ENCODE measurements around the gene PASK.
A peak's percentile ranks its signal among the peaks of the same experiment; 100 is the strongest.

Gene PASK

GRCh38 chr2:241082341-241083090, 66.8 kb downstream of the PASK start:
- no peaks in the 10 kb centered on the region for H3K27me3 Mint-ChIP-seq
- peaks cover 7% of the 10 kb centered on the region for H3K9me3 Mint-ChIP-seq (ENCODE audit: low read depth)
- H3K36me3 Mint-ChIP-seq = peaks cover 19% of the 10 kb centered on the region
- peak overlapping the region; percentile 31 for H3K27ac Mint-ChIP-seq
- peaks cover 25% of the 10 kb centered on the region for H3K4me1 Mint-ChIP-seq (ENCODE audit: low read depth)
- H3K4me3 Mint-ChIP-seq = no peak overlapping the region

- peaks cover 25% of the 10 kb centered on the region for H3K4me1 Mint-ChIP-seq (ENCODE audit: low read depth)
- no peaks in the 10 kb centered on the region for H3K27me3 Mint-ChIP-seq
- H3K36me3 Mint-ChIP-seq = peaks cover 19% of the 10 kb centered on the region
- H3K27ac Mint-ChIP-seq = no peak overlapping the region
- peaks cover 7% of the 10 kb centered on the region for H3K9me3 Mint-ChIP-seq (ENCODE audit: low read depth)
- H3K4me3 Mint-ChIP-seq = no peak overlapping the region
These were observed 67.5 kb downstream of the PASK start for GRCh38 chr2:241081643-241082340.

- Mint-ChIP-seq H3K4me1 (ENCODE audit: low read depth) (peaks cover 23% of the 10 kb centered on the region), H3K4me3 (no peak overlapping the region), H3K27ac (no peak overlapping the region), H3K9me3 (ENCODE audit: low read depth) (peaks cover 7% of the 10 kb centered on the region), H3K27me3 (no peaks in the 10 kb centered on the region), H3K36me3 (peaks cover 16% of the 10 kb centered on the region)
These were observed 68.1 kb downstream of the PASK start for GRCh38 chr2:241081190-241081642.

GRCh38 chr2:241080405-241081189, 68.7 kb downstream of the PASK start:
- H3K27me3 Mint-ChIP-seq = no peaks in the 10 kb centered on the region
- peaks cover 7% of the 10 kb centered on the region for H3K9me3 Mint-ChIP-seq (ENCODE audit: low read depth)
- H3K4me3 Mint-ChIP-seq = no peak overlapping the region
- H3K4me1 Mint-ChIP-seq (ENCODE audit: low read depth) = peaks cover 21% of the 10 kb centered on the region
- H3K27ac Mint-ChIP-seq = peak overlapping the region; percentile 10
- H3K36me3 Mint-ChIP-seq = peaks cover 13% of the 10 kb centered on the region

GRCh38 chr2:241074901-241075540, 74.3 kb downstream of the PASK start:
- no peak overlapping the region for H3K4me3 Mint-ChIP-seq
- H3K27ac Mint-ChIP-seq = peak overlapping the region; percentile 34
- H3K4me1 Mint-ChIP-seq (ENCODE audit: low read depth) = peaks cover 12% of the 10 kb centered on the region
- no peaks in the 10 kb centered on the region for H3K27me3 Mint-ChIP-seq
- no peaks in the 10 kb centered on the region for H3K36me3 Mint-ChIP-seq
- H3K9me3 Mint-ChIP-seq (ENCODE audit: low read depth) = no peaks in the 10 kb centered on the region

- H3K27me3 Mint-ChIP-seq = no peaks in the 10 kb centered on the region
- no peaks in the 10 kb centered on the region for H3K36me3 Mint-ChIP-seq
- H3K4me1 Mint-ChIP-seq (ENCODE audit: low read depth) = peaks cover 9% of the 10 kb centered on the region
- H3K27ac Mint-ChIP-seq = peak overlapping the region; percentile 34
- H3K4me3 Mint-ChIP-seq = no peak overlapping the region
- H3K9me3 Mint-ChIP-seq (ENCODE audit: low read depth) = no peaks in the 10 kb centered on the region
These were observed 75.0 kb downstream of the PASK start for GRCh38 chr2:241074065-241074818.

- Mint-ChIP-seq H3K36me3 (no peaks in the 10 kb centered on the region), H3K27me3 (no peaks in the 10 kb centered on the region), H3K9me3 (ENCODE audit: low read depth) (no peaks in the 10 kb centered on the region), H3K27ac (no peak overlapping the region), H3K4me1 (ENCODE audit: low read depth) (peaks cover 7% of the 10 kb centered on the region), H3K4me3 (no peak overlapping the region)
These were observed 75.9 kb downstream of the PASK start for GRCh38 chr2:241073166-241074064.

- no peak overlapping the region for H3K4me3 Mint-ChIP-seq
- H3K27me3 Mint-ChIP-seq = no peaks in the 10 kb centered on the region
- H3K36me3 Mint-ChIP-seq = no peaks in the 10 kb centered on the region
- H3K9me3 Mint-ChIP-seq (ENCODE audit: low read depth) = no peaks in the 10 kb centered on the region
- H3K4me1 Mint-ChIP-seq (ENCODE audit: low read depth) = peaks cover 2% of the 10 kb centered on the region
- H3K27ac Mint-ChIP-seq = no peak overlapping the region
These were observed 76.6 kb downstream of the PASK start for GRCh38 chr2:241072553-241073165.

- Mint-ChIP-seq H3K4me1 (ENCODE audit: low read depth) (no peaks in the 10 kb centered on the region), H3K36me3 (no peaks in the 10 kb centered on the region), H3K4me3 (no peak overlapping the region), H3K27ac (no peak overlapping the region), H3K27me3 (no peaks in the 10 kb centered on the region), H3K9me3 (ENCODE audit: low read depth) (no peaks in the 10 kb centered on the region)
These were observed 77.1 kb downstream of the PASK start for GRCh38 chr2:241072151-241072550.

- Mint-ChIP-seq H3K4me1 (ENCODE audit: low read depth) (no peaks in the 10 kb centered on the region), H3K27me3 (no peaks in the 10 kb centered on the region), H3K36me3 (no peaks in the 10 kb centered on the region), H3K4me3 (no peak overlapping the region), H3K9me3 (ENCODE audit: low read depth) (no peaks in the 10 kb centered on the region), H3K27ac (no peak overlapping the region)
These were observed 77.6 kb downstream of the PASK start for GRCh38 chr2:241071677-241072111.

GRCh38 chr2:241070811-241071676, 78.2 kb downstream of the PASK start:
- Mint-ChIP-seq H3K27me3 (no peaks in the 10 kb centered on the region), H3K9me3 (ENCODE audit: low read depth) (no peaks in the 10 kb centered on the region), H3K27ac (no peak overlapping the region), H3K4me3 (no peak overlapping the region), H3K4me1 (ENCODE audit: low read depth) (no peaks in the 10 kb centered on the region), H3K36me3 (no peaks in the 10 kb centered on the region)

- H3K4me3 Mint-ChIP-seq = no peak overlapping the region
- H3K27me3 Mint-ChIP-seq = no peaks in the 10 kb centered on the region
- no peak overlapping the region for H3K27ac Mint-ChIP-seq
- H3K4me1 Mint-ChIP-seq (ENCODE audit: low read depth) = no peaks in the 10 kb centered on the region
- no peaks in the 10 kb centered on the region for H3K9me3 Mint-ChIP-seq (ENCODE audit: low read depth)
- no peaks in the 10 kb centered on the region for H3K36me3 Mint-ChIP-seq
These were observed 78.9 kb downstream of the PASK start for GRCh38 chr2:241070361-241070760.

Data from activated naive CD8-positive, alpha-beta T cell (primary cell).